HG02759 (cell line): ENCODE data around the gene QRFP.

Source experiments
- ATAC-seq: cut with Tn5 transposase; IDR thresholded peaks from one replicate; pipeline ENCODE4 v1.9.1; 2021; ENCODE audit warnings: mild to moderate bottlenecking, moderate library complexity; ENCODE audit not compliant: unreplicated experiment

The QRFP gene

GRCh38 chr9:130905902-130906734, 9.5 kb upstream of the QRFP start:
- no peak for ATAC-seq

GRCh38 chr9:130905125-130905901, 8.7 kb upstream of the QRFP start:
- ATAC-seq: no peak

GRCh38 chr9:130904070-130905044, 7.7 kb upstream of the QRFP start:
- no peak for ATAC-seq

GRCh38 chr9:130903194-130904069, 6.8 kb upstream of the QRFP start:
- no peak for ATAC-seq

- no peak for ATAC-seq
These were observed 5.9 kb upstream of the QRFP start for GRCh38 chr9:130902204-130903185.

- no peak for ATAC-seq
These were observed 5.0 kb upstream of the QRFP start for GRCh38 chr9:130901498-130902203.

- ATAC-seq: no peak
These were observed 4.3 kb upstream of the QRFP start for GRCh38 chr9:130900701-130901497.

GRCh38 chr9:130899051-130899748, 2.6 kb upstream of the QRFP start:
- no peak for ATAC-seq

GRCh38 chr9:130898552-130898852, 1.9 kb upstream of the QRFP start:
- no peak for ATAC-seq

GRCh38 chr9:130897848-130898551, 1.4 kb upstream of the QRFP start:
- no peak for ATAC-seq

- no peak for ATAC-seq
These were observed 616 bp upstream of the QRFP start for GRCh38 chr9:130897105-130897751.

GRCh38 chr9:130895481-130896232, 955 bp downstream of the QRFP start:
- no peak for ATAC-seq

- ATAC-seq: no peak
These were observed 1.6 kb downstream of the QRFP start for GRCh38 chr9:130895038-130895437.

GRCh38 chr9:130894546-130894945, 2.1 kb downstream of the QRFP start:
- no peak for ATAC-seq
